GM21526 (cell line): Measurements from ENCODE around the gene CATSPERB.
"Not testable (repeated sequence)": the region's sequence is repeated elsewhere in the genome, so short reads cannot be mapped to it uniquely, and the experiment has no call there.

ENCODE experiments used
- ATAC-seq: cut with Tn5 transposase; IDR thresholded peaks from one replicate; pipeline ENCODE4 v1.9.1; 2021; ENCODE audit warnings: moderate library complexity; ENCODE audit not compliant: unreplicated experiment, low FRiP score

Gene CATSPERB

DNA sequence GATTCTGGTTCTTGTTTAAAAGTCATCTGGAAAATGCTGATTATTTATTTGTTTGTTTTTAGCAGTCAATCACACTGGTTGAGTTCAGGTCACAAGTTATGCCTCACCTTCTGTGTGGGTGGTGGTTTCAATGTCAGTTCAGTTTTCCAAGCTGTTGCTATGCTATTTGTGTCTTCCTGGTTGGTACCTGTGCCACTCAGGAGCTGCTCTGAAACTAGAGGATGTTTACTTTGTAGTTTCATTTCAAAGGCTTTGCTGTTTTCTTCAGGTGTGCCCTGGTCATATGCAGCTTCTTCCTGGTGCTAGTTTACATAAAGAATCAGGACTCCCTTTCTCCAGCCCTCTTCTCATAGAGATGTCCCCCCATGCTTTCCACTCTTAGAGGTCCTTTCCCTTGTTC is 146.0 kb downstream of the CATSPERB start:
- no peak for ATAC-seq

DNA sequence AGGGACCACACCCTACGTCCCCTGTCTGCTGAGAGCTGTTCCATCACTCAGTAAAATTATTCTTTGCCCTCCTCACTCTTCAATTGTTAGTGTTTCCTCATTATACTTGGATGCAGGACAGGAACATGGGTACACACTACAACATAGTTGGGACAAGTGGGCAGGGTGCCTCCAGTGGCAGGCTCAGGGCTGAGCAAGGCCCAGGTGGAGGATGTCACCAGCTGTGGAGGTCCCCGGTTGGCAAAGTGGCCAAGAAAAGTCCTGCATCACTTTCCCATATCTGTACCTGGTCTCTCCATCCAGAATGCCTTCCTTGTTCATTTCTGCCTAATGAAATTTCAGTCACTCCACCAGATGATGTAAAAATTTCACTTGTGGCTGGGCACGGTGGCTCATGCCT is 149.1 kb downstream of the CATSPERB start:
- no peak for ATAC-seq

DNA sequence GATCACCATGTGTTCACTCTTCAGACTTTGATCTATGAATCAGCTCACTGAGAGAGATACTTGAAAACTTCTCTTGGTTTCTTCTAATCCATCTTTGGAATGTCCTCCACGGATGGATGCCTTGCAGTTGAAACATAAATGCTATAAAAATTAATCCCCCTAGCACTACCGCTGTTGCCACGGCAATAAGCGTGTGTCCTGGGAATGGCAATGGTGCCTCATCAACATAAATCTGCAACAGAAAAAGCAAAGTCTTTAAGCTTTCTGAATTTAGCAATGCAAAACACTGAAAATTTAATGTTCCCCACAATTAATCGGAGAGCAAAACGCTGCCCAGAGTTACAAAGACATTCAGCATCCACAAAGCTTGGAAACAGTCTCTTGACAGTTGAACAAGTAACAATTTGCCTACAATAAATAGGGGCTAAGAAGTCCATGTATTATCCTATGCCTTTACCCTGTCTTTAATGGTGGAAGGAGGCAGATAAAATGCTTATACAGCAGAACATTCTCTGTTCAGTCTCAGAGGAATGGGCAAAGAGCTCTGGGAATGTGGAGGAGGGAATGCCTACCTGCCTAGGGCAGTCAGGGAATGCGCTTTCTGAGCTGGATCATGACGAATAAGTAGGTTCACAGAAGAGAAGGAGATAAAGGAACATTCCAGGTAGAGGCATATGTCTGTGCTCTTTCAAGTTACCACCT is 150.9 kb downstream of the CATSPERB start:
- ATAC-seq = no peak

DNA sequence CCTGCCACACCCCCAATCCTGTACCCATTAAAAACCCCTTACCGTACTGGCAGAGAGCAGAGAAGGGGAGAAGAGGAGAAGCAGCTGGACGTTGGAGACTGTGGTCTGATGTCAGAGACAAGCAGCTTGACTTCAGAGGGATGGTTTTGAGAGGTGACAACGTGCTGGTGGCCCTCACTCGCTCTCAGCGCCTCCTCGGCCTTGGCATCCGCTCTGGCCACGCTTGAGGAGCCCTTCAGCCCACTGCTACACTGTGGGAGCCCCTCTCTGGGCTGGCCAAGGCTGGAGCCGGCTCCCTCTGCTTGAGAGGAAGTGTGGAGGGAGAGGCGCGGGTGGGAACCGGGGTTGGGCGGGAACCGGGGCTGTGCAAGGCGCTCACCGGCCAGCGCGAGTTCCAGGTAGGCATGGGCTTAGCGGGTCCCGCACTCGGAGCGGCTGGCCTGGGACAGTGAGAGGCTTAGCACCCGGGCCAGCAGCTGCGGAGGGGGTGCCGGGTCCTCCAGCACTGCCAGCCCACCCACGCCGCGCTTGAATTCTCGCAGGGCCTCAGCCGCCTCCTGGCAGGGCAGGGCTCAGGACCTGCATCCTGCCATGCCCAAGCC is 154.2 kb downstream of the CATSPERB start:
- no peak for ATAC-seq

DNA sequence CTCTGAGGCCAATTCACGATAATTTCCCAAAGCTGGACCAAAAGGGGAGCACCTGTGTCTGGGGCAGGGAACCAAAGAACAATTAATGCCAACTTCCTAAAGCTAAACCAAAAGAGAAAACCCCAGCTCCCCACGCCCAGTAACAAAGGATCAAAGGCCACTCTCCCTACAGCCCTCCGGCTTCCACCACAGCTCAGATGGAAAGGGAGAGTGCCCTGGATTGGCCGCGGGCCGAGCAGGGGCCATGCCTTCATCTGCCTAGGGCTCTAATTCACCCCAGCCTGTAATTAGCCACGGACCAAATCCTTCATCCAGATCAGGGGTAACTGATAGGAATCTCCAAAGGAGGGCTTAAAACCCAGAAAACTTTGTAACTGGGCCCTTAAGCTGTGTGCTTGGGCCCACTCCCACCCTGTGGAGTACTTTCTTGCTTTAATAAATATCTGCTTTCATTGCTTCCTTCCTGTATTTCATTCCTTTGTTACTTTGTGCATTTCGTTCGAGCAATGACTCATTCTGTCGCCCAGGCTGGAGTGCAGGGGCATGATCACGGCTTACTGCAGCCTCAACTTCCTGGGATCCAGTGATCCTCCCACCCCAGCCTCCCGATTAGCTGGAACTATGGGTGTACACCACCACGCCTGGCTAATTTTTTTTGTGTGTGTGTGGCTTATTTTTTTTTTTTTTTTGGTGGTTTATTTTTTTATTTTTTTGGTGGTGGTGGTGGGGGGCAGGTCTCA is 156.2 kb downstream of the CATSPERB start:
- no peak for ATAC-seq

DNA sequence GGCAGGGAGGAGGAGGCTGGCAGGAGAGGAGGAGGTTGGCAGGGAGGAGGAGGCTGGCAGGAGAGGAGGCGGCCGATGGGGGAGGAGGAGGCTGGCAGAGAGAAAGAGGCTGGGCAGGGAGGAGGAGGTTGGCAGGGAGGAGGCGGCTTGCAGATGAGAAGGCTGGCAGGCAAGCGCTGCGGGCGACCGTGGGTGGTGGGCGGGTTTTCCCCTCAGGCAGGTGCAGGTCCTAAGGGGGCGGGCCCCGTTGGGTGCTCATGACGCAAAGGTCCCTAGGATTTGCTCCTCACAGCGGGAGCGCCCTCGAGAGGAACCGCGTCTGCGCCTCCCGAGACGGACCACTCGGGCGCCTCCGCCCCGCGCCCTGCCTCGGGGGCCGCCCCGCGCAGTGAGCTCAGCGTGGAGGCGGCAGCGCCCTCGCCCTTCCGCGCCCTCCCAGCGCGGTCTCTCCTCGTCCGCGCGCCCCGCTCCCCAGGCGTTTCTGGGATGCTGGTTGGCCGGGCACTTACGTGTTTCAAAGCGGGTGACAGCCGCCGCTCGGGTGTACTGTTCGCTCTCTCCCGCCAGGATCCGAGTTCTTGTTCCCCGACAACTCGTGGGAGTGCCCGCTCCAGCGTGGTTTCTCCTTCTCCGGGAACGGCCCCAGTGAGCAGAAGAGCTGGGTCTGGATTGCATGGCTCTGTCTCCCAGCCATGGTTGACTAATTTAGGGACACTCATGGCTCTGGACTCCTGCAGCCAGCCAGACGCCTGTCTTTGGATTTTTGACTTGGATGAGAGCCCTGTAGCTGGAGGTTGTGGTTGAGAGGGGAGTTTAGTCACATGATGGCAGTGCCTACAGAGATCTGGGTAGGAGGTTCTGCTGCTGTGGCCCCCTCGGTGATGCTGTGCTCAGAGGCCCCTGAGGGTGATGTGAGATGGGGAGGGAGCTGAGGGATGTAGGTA is 157.7 kb downstream of the CATSPERB start:
- ATAC-seq = no peak

DNA sequence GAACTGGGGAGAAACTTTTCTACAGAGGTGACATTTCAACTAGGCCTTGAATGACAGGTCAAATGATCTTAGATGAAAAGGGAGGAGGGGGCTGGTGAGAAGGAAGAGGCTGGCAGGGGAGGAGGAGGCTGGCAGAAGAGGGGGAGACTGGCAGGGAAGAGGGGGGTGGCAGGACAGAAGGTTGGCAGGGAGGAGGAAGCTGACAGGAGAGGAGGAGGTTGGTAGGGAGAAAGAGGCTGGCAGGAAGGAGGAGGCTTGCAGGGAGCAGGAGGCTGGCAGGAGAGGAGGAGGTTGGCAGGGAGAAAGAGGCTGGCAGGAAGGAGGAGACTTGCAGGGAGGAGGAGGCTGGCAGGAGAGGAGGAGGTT is 158.4 kb downstream of the CATSPERB start:
- no peak for ATAC-seq

DNA sequence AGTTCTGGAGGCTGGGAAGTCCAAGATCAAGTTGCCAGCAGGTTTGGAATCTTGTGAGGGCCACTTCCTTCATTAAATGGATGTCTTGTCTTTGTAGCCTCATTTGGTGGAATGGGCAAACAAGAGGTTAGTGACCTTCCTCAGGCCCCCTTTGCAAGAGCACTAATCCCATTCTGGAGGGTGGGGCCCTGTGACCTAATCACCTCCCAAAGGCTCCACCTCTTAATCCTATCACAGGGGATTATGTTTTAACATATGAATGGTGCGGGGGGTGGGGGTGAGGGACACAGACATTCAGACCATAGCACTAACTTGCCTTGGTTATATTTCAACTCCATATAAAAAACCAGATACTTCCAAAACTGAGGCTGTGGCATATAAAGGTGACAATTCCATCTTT is 161.9 kb downstream of the CATSPERB start:
- ATAC-seq = no peak

DNA sequence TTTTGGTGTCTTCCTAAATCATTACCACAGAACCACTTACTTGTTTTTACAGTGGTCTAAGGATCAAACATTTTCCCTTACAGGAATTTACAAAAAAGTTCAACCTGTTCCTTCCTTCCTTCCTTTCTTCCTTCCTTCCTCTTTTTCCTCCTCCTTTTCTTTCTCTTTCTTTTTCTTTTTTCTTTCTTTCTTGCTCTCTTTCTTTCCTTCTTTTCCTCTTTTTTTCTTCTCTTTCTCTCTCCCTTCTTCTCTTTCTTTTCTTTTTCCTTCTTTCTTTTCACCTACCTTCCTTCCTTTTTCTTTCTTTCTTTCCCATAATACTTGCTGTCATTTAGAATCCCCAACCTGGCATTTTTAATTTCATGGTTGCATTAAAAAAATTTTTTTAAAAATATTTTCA is 162.6 kb downstream of the CATSPERB start:
- no peak for ATAC-seq

DNA sequence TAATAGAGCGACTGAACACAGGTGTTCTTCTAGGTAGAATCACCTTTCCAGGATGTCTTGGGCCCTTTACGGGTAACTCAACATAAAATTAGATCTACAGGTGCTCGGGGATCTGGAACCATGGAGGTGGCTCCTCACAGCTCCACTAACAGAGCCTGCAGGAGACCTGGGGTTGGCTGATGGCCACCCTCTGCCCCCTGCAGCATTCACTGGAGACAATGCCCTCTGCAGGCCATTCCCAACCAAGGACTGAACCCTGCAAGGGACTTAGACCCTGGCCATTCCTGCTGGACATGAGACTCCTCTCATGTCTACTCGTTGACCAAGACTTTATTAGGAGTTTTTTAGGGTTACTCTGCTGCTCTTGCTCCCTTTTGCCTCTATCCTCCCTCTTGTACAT is 163.3 kb downstream of the CATSPERB start:
- no peak for ATAC-seq

DNA sequence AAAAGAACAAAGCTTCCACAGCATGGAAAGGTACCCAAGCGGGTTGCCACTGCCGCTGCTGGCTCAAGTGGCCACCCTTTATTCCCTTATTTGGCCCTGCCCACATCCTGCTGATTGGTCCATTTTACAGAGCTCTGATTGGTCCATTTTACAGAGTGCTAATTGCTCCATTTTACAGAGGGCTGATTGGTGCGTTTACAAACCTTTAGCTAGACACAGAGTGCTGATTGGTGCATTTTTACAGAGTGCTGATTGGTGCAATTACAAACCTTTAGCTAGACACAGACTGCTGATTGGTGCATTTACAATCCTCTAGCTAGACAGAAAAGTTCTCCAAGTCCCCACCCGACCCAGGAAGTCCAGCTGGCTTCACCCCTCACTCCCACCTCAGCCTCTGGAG is 164.1 kb downstream of the CATSPERB start:
- ATAC-seq = not testable (repeated sequence)

DNA sequence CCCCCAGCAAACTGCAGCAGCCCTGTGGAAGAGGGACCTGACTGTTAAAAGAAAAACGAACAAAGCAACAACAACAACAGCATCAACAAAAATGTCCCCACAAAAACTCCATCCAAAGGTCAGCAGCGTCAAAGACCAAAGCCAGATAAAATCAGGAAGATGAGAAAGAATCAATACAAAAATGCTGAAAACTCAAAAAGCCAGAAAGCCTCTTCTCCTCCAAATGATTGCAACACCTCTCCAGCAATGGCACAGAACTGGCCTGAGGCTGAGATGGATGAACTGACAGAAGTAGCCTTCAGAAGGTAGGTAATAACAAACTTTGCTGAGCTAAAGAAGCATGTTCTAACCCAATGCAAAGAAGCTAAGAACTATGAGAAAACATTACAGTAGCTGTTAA is 176.4 kb downstream of the CATSPERB start:
- no peak for ATAC-seq

DNA sequence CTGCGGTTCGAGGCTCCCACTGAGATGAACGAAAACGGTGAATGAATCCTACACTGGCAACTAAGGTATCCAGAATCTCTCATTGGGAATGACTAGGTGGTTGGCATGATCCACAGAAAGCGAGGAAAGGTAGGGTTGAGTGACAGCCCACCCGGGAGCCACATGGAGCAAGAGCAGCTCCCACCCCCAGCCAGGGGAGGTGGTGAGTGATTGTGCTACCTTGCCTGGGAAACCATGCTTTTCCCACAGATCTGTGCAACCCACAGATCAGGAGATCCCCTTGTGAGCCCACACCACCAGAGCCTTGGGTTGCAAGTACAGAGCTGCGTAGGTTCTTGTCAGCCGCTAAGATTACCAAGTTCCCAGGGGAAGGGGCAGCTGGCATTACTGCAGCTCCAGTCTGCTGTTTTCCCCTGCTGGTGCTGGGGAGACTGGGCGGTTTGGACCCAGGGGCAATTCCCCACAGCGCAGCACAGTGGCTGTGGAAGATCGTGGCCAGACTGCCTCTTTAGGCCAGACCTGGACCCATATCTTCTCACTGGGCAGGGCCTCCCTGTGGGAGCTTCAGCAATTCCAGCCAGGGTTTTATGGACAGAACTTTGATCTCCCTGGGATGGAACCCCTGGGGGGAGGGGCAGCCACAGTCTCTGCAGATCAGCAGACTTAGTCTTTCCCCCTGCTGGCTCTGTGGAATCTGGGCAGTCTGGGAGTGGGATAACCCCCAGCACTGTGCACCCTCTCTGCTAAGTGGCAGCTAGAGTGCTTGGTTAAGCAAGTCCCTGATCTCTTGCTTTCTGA is 177.2 kb downstream of the CATSPERB start:
- no peak for ATAC-seq

DNA sequence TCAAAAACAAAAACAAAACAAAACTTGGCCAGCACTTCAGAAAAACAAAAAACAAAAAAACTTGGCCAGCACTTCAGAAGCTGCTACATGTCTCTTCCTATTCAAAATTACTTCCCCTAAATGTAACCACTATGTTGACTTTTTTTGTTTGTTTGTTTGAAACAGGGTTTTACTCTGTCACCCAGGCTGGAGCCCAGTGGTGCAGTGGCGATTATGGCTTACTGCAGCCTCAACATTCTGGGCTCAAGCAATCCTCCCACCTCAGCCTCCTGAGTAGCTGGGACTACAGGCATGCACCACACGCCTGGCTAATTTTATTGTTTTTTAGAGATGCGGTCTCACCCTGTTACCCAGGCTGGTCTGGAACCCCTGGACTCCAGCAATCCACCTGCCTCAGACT is 183.8 kb downstream of the CATSPERB start:
- ATAC-seq = no peak

DNA sequence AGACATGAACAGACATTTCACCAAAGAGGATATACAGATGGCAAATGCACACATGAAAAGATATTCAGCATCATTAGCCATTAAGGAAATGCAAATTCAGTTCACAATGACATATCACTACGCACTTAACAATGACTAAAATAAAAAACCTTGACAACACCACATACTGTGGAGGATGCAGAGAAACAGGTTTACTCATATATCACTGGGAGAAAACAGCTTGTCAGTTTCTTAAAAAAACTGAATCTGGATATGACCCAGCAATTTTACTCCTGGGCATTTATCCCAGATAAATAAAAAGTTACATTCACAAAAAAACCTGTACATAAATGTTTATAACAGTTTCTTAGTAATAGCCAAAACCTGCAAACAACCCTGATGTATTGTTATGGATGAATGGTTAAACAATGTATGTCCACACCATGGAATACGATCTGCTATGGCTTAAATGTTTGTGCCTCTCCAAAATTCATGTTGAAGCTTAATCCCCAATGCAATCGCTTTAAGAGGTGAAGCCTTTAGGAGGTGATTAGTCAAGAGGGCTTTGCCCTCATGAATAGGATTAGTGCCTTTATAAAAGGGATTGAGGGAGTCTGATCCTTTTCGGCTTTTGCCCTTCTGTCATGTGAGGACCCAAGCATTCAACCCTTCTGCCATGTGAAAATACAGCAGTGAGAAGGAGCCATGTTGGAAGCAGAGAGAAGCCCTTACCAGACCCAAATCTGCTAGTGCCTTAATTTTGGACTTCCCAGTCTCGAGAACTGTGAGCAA is 185.8 kb downstream of the CATSPERB start:
- no peak for ATAC-seq

DNA sequence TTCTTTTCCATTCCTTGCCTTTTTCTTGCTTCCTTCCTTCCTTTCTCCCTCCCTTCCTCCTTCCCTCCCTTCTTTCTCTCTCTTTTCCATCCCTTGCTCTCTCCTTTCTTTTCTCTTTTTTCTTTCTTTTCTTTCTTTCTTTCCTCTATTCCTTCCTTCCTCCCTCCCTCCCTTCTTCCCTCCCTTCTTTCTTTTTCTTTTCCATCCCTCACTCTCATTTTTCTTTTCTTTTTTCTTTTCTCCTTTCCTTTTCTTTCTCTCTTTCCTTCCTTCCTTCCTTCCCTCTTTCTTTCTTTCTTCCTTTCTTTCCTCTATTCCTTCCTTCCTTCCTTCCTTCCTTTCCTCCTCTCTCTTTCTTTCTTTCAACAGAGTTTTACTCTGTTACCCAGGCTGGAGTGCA is 186.7 kb downstream of the CATSPERB start:
- no peak for ATAC-seq

DNA sequence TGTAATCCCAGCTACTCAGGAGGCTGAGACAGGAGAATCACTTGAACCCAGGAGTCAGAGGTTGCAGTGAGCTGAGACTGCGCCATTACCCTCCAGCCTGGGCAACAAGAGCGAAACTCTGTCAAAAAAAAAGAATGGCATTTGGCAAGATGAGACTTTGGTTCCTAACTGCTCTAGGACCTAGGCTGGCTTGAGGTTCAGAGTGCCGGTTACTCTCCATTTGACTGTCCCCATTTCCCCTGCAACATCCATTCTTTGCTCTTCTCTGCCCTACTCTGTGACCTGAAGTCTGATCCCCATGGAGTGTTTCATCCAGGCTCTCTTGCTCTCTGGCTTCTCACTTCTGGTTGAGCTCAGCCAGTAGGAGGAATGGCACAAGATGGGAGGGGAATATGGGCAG is 195.6 kb downstream of the CATSPERB start:
- no peak for ATAC-seq

DNA sequence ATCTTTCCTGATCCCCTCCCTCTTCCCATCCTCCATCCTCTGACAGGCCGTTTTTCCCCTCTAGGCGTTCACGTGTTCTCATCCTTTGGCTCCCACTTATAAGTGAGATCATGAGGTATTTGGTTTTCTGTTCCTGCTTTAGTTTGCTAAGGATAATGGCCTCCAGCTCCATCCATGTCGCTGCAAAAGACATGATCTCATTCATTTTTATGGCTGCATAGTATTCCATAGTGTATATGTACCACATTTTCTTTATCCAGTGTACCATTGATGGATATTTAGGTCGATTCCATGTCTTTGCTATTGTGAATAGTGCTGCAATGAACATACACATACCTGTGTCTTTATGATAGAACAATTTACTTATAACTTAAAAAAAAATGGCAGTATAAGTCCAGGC is 197.8 kb downstream of the CATSPERB start:
- ATAC-seq = not testable (repeated sequence)

DNA sequence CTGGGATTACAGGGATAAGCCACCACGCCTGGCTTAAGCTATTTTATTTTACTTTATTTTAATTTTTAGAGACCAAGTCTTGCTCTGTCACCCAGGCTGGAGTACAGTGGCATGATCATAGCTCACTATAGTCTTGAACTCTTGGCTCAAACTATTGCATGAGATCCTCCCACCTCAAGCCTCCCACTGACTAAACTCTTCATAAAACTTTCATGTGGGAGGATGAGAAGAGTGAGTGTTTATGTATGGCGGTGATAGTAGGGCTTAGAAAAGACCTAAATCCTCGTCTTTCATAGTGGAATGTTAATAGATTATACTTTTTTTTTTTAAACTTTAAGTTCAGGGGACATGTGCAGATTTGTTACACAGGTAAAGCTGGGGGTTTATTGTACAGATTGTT is 198.3 kb downstream of the CATSPERB start:
- no peak for ATAC-seq
